Measurements from ENCODE around the gene APBB1IP. TPM values are rescaled to one million over a fixed set of nuclear protein-coding genes. Genes with fewer than 3 reads are reported as not detected.

APBB1IP gene
- polyA plus RNA-seq, 3 donors: 24.6 to 78.7 (median 45.4) TPM

GRCh38 chr10:26445411-26446031 lies 7.4 kb downstream of the APBB1IP start:
- peaks cover 29 to 76% of the 10 kb centered on the region in 2 donors for H3K4me1 ChIP-seq (ENCODE audit: control insufficient read depth in 1 of 2, insufficient read depth in 2 of 2, low read length in 2 of 2)
- H3K27ac ChIP-seq (ENCODE audit: low read depth in 1 of 2, low read length in 2 of 2): peak overlapping the region in 1 of 2 donors; percentile 60
- peaks cover 86% of the 10 kb centered on the region for H4K20me1 ChIP-seq (ENCODE audit: insufficient read depth, low read length)
- H3K9ac ChIP-seq (ENCODE audit: insufficient read depth, low read length, poor library complexity, severe bottlenecking): no peak overlapping the region
- peak; percentile 19 for TF ChIP-seq CTCF (IDR thresholded peaks at IDR 0.05)
- H3K36me3 ChIP-seq (replicated peaks in 1 of 2; ENCODE audit: control insufficient read depth in 1 of 2, insufficient read depth in 2 of 2, low read length in 2 of 2): peaks cover 24 to 62% of the 10 kb centered on the region in 2 donors
- H3K4me1 Mint-ChIP-seq: peaks cover 80% of the 10 kb centered on the region
- WGBS (ENCODE audit: insufficient coverage): 75% methylated on average over 2 of the region's 8 CpGs
- no peak overlapping the region for H2AFZ ChIP-seq (ENCODE audit: insufficient read depth, low read depth, low read length, poor library complexity, severe bottlenecking)
- peaks cover 63 to 75% of the 10 kb centered on the region in 2 donors for H3K36me3 Mint-ChIP-seq
- no peaks in the 10 kb centered on the region for H3K9me3 ChIP-seq (replicated peaks in 1 of 2; ENCODE audit: control insufficient read depth in 1 of 2, insufficient read depth in 1 of 2, low read length in 2 of 2)
- peaks cover 100% of the 10 kb centered on the region for H3K79me2 ChIP-seq (ENCODE audit: insufficient read depth, low read length)
- no peak overlapping the region for H3K4me3 Mint-ChIP-seq
- H3K27ac Mint-ChIP-seq: peak overlapping the region in 6 of 7 donors; percentile 15 to 72 (median 46)
- no peaks in the 10 kb centered on the region for H3K27me3 Mint-ChIP-seq (ENCODE audit: low read depth in 3 of 3)
- H3K27me3 ChIP-seq (ENCODE audit: control insufficient read depth in 2 of 2, insufficient read depth in 2 of 2, low read length in 2 of 2): no peaks in the 10 kb centered on the region
- peak overlapping the region; percentile 4 for H3K4me2 ChIP-seq (replicated peaks; ENCODE audit: extremely low read depth, low read length, poor library complexity, severe bottlenecking)
- peaks cover 0 to 3% (median 0%) of the 10 kb centered on the region in 7 donors for H3K9me3 Mint-ChIP-seq
- peak in 1 of 3 donors; percentile 28 for DNase-seq
- intact Hi-C loops (cut with micrococcal nuclease): no loop called here
- H3K4me3 ChIP-seq (replicated peaks in 1 of 3; ENCODE audit: low read depth in 2 of 3, low read length in 3 of 3): no peak overlapping the region

- H3K4me1 ChIP-seq (ENCODE audit: control insufficient read depth in 1 of 2, insufficient read depth in 2 of 2, low read length in 2 of 2): peaks cover 28 to 69% of the 10 kb centered on the region in 2 donors
- H3K36me3 ChIP-seq (replicated peaks in 1 of 2; ENCODE audit: control insufficient read depth in 1 of 2, insufficient read depth in 2 of 2, low read length in 2 of 2): peaks cover 22 to 57% of the 10 kb centered on the region in 2 donors
- no peaks in the 10 kb centered on the region for H3K27me3 ChIP-seq (ENCODE audit: control insufficient read depth in 2 of 2, insufficient read depth in 2 of 2, low read length in 2 of 2)
- peak overlapping the region; percentile 4 for H3K4me2 ChIP-seq (replicated peaks; ENCODE audit: extremely low read depth, low read length, poor library complexity, severe bottlenecking)
- H3K4me1 Mint-ChIP-seq: peaks cover 79% of the 10 kb centered on the region
- peaks cover 100% of the 10 kb centered on the region for H3K79me2 ChIP-seq (ENCODE audit: insufficient read depth, low read length)
- H3K27me3 Mint-ChIP-seq (ENCODE audit: low read depth in 3 of 3): no peaks in the 10 kb centered on the region
- peaks cover 86% of the 10 kb centered on the region for H4K20me1 ChIP-seq (ENCODE audit: insufficient read depth, low read length)
- peaks cover 61 to 72% of the 10 kb centered on the region in 2 donors for H3K36me3 Mint-ChIP-seq
- no peak overlapping the region for H3K4me3 Mint-ChIP-seq
- H3K9me3 ChIP-seq (replicated peaks in 1 of 2; ENCODE audit: control insufficient read depth in 1 of 2, insufficient read depth in 1 of 2, low read length in 2 of 2): no peaks in the 10 kb centered on the region
- no peak overlapping the region for H3K9ac ChIP-seq (ENCODE audit: insufficient read depth, low read length, poor library complexity, severe bottlenecking)
- no peak overlapping the region for H3K4me3 ChIP-seq (replicated peaks in 1 of 3; ENCODE audit: low read depth in 2 of 3, low read length in 3 of 3)
- H2AFZ ChIP-seq (ENCODE audit: insufficient read depth, low read depth, low read length, poor library complexity, severe bottlenecking): no peak overlapping the region
- peak overlapping the region in 1 of 2 donors; percentile 60 for H3K27ac ChIP-seq (ENCODE audit: low read depth in 1 of 2, low read length in 2 of 2)
- peak overlapping the region in 4 of 7 donors; percentile 10 to 78 (median 67) for H3K27ac Mint-ChIP-seq
- H3K9me3 Mint-ChIP-seq: peaks cover 0 to 3% (median 0%) of the 10 kb centered on the region in 7 donors
- no CpG with 5 or more reads among the region's 5 CpGs for WGBS (ENCODE audit: insufficient coverage)
- DNase-seq: no peak
- intact Hi-C loops (cut with micrococcal nuclease): no loop called here
- no peak for TF ChIP-seq CTCF (IDR thresholded peaks at IDR 0.05)
These were observed 8.1 kb downstream of the APBB1IP start for GRCh38 chr10:26446258-26446657.

Data from CD14-positive monocyte (primary cell).